Measurements from ENCODE around the gene JMJD8. TPM values are rescaled to one million over a fixed set of nuclear protein-coding genes. Genes with fewer than 3 reads are reported as not detected.

Gene JMJD8
- total and polyA plus RNA-seq, 9 of the 15 experiments (the other 6 are each of a cell fraction or from before 2014, with no cell fraction given), result 1.2 to 50.6 (median 29.3) TPM

- TF ChIP-seq CLOCK (CRISPR knock-in tag; IDR thresholded peaks at IDR 0.05; ENCODE audit: borderline replicate concordance) (no peak), CGGBP1 (CRISPR knock-in tag; IDR thresholded peaks at IDR 0.05) (no peak), SIN3A (IDR thresholded peaks at IDR 0.05; ENCODE audit: borderline replicate concordance in 2 of 2, control insufficient read depth in 1 of 2, low read depth in 2 of 2, low read length in 2 of 2) (peak in 1 of 2 experiments; percentile 16; a peak in 1 of 4 replicates), XRCC4 (IDR thresholded peaks at IDR 0.05; ENCODE audit: extremely low read depth, insufficient read depth, insufficient read length) (no peak), ZNF717 (CRISPR knock-in tag; IDR thresholded peaks at IDR 0.05) (0 out of 2 replicates have a peak, but pooled peaks have one; percentile 55), ZBTB49 (CRISPR knock-in tag; IDR thresholded peaks at IDR 0.05; ENCODE audit: borderline replicate concordance) (no peak), ZFP1 (CRISPR knock-in tag; IDR thresholded peaks at IDR 0.05) (no peak), NCOA4 (IDR thresholded peaks at IDR 0.05; ENCODE audit: partially characterized antibody) (no peak), HMGXB4 (CRISPR knock-in tag; IDR thresholded peaks at IDR 0.05) (peak; percentile 43; the same call in 1 of the 2 replicates), ZNF830 (CRISPR knock-in tag; IDR thresholded peaks at IDR 0.05) (peak; percentile 89; the same call in 1 of the 2 replicates), TCF3 (CRISPR knock-in tag; IDR thresholded peaks at IDR 0.05) (no peak), USF2 (CRISPR knock-in tag; IDR thresholded peaks at IDR 0.05) (no peak), PURB (CRISPR knock-in tag; IDR thresholded peaks at IDR 0.05; ENCODE audit: low read depth) (no peak), MYC (IDR thresholded peaks at IDR 0.05; ENCODE audit: low read depth, low read length) (no peak), MYC (CRISPR knock-in tag; IDR thresholded peaks at IDR 0.05; ENCODE audit: borderline replicate concordance, low read depth) (0 out of 2 replicates have a peak, but pooled peaks have one; percentile 25), ZNF3 (CRISPR knock-in tag; IDR thresholded peaks at IDR 0.05) (no peak)
Observed at GRCh38 chr16:683396-684070, 601 bp downstream of the JMJD8 start (continued).

Measured in K562 (cell line).